IPS DF 6.9 (cell line): ENCODE data around the gene SH3BP5.

Source experiments
- DNase-seq: peaks from one replicate; pipeline ENCODE4 v3.0.0-alpha.2; 2013; ENCODE audit warnings: low read depth, low spot score
- H3K27ac ChIP-seq: one replicate; pipeline ENCODE4 v1.5.1; 2013; ENCODE audit warnings: low read length, control low read depth
- H3K27me3 ChIP-seq: 2 replicates; pipeline ENCODE4 v1.6.1; 2013; ENCODE audit warnings: mild to moderate bottlenecking, low read length; ENCODE audit not compliant: control insufficient read depth, insufficient read depth
- H3K36me3 ChIP-seq: 2 replicates; pipeline ENCODE4 v1.6.1; 2013; ENCODE audit warnings: low read length; ENCODE audit not compliant: control insufficient read depth, insufficient read depth
- H3K4me1 ChIP-seq: 2 replicates; pipeline ENCODE4 v1.6.1; 2013; ENCODE audit warnings: low read length; ENCODE audit not compliant: control insufficient read depth, insufficient read depth
- H3K4me3 ChIP-seq: 2 replicates; pipeline ENCODE4 v1.5.1; 2013; ENCODE audit warnings: mild to moderate bottlenecking, low read length
- H3K9me3 ChIP-seq: 2 replicates; pipeline ENCODE4 v1.6.1; 2013; ENCODE audit warnings: low read length, inconsistent platforms; ENCODE audit not compliant: control insufficient read depth, insufficient read depth
- WGBS: extraction: QIAGEN DNeasy Blood & Tissue Kit; methylation state at CpG from one replicate; pipeline ENCODE4 v1.1.7; 2013; ENCODE audit warnings: mixed read lengths, missing lambda C conversion rate; ENCODE audit not compliant: insufficient read length, insufficient coverage; 5-methylcytosine and 5-hydroxymethylcytosine counted together

The SH3BP5 gene

DNA sequence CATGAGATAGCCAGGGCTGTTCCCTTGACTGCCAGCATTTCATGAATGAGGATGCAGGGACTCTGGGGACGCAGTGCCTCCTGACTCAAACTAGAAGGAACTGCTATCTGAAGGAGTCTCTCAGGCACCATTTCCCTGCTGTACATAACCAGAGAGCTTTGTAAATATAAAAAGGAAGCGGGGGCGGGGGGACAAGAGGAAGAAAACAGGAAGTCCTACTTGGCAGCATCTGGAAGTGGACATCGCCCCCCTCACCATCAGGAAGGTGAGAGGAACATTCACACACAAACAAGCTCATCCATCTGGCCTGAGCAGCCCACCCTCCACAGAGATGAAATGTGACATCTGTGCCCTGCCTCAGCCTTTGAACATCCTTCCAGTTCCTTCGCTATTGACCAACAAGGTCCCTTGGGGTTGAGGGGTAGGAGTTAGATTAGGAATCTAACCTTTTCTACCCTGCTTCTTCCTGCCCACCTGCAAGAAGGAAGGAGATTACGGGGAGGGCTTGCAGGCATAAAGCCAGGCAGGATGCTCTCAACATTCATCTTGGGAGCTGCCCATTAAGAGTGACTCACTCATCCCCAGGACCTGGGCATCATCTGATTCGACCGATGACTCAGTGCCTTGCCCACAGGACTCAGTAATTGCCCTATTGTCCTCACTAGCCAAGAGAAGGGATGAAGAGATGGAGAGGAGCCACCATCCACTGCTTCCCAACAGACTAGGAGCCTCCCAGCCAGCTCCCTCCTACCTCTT lies 31.9 kb downstream of the SH3BP5 start:
- no peak overlapping the region for H3K4me3 ChIP-seq
- H3K4me1 ChIP-seq = no peaks in the 10 kb centered on the region
- H3K27me3 ChIP-seq = no peaks in the 10 kb centered on the region
- no peak overlapping the region for H3K27ac ChIP-seq
- no CpG with 5 or more reads among the region's 8 CpGs for WGBS
- no peak for DNase-seq
- H3K9me3 ChIP-seq = no peaks in the 10 kb centered on the region
- no peaks in the 10 kb centered on the region for H3K36me3 ChIP-seq

DNA sequence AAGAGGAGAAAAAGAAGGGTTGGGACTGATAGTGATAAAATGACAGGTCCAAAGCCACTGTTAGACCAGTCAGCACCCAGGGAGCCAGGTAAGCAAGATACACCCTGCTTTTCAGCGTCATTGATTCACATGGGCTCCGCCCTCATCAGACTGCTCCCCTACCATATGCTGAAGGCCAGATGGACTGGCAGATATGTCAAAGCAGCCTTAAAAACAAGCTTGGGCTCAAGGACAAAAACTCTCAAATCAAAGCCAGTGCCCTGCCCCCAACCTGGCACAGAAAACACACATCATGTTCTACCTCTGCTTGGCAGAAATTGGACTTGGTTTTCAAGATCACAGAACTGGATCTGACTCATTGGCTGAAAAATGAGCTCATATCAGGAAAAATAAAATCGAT lies 33.4 kb downstream of the SH3BP5 start:
- WGBS = no CpG with 5 or more reads among the region's 3 CpGs
- Histone ChIP-seq H3K4me1 (no peaks in the 10 kb centered on the region), H3K36me3 (no peaks in the 10 kb centered on the region)

DNA sequence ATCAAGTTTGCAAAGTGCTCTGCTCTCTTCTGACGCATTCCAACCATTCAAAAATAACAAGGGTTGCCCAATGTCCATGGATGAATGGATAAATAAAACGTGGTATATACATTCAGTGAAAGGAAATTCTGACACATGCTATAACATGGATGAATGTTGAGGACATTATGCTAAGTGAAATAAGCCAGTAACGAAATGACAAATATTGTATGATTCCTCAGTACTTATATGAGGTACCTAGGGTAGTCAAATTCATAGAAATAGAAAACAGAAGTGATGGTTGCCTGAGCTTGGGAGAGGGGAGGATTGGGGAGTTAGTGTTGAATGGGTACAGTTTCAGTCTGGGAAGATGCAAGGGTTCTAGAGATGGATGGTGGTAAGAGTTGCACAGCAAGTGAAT lies 33.9 kb downstream of the SH3BP5 start:
- no peak for DNase-seq
- Histone ChIP-seq H3K9me3 (no peaks in the 10 kb centered on the region), H3K27me3 (no peaks in the 10 kb centered on the region), H3K4me1 (no peaks in the 10 kb centered on the region), H3K36me3 (no peaks in the 10 kb centered on the region), H3K4me3 (no peak overlapping the region), H3K27ac (no peak overlapping the region)
- WGBS = no CpG with 5 or more reads among the region's 3 CpGs

More for the DNA sequence above, 33.4 kb downstream of the SH3BP5 start:
- Histone ChIP-seq H3K9me3 (no peaks in the 10 kb centered on the region), H3K27ac (no peak overlapping the region), H3K27me3 (no peaks in the 10 kb centered on the region), H3K4me3 (no peak overlapping the region)
- no peak for DNase-seq

DNA sequence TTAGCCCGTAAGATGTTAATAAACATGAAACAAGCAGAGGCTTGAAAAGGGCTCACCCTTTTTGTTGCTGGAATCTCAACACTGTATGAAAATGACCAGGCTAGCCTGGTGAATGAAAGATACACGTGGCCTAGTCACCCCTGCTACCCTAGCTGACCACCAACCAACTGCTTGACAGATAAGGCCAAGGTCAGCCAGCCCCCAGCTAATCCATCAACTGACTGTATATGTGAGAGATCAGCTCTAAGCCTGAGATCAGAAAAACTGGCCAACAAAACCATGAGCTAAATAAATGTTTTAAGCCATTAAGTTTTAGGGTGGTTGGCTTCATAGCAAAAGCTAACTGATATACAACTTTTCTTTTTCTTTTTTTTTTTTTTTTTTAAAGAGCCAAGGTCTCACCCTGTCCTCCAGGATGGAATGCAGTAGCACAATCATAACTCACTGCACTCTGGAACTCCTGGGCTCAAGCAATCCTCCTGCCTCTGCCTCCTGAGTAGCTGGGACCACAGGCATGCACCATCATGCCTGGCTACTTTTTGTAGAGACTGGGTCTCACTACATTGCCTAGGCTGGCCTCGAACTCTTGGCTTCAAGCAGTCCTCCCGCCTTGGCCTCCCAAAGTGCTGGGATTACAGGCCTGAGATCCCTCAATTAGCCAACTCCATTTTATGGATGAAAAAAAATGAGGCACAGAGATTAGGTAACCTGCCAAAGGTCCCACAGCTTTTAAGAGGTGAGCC lies 34.6 kb downstream of the SH3BP5 start:
- no peaks in the 10 kb centered on the region for H3K36me3 ChIP-seq
- H3K27me3 ChIP-seq = no peaks in the 10 kb centered on the region
- DNase-seq = no peak
- H3K9me3 ChIP-seq = no peaks in the 10 kb centered on the region
- no peak overlapping the region for H3K4me3 ChIP-seq
- no peak overlapping the region for H3K27ac ChIP-seq
- no CpG with 5 or more reads among the region's 4 CpGs for WGBS
- H3K4me1 ChIP-seq = no peaks in the 10 kb centered on the region

DNA sequence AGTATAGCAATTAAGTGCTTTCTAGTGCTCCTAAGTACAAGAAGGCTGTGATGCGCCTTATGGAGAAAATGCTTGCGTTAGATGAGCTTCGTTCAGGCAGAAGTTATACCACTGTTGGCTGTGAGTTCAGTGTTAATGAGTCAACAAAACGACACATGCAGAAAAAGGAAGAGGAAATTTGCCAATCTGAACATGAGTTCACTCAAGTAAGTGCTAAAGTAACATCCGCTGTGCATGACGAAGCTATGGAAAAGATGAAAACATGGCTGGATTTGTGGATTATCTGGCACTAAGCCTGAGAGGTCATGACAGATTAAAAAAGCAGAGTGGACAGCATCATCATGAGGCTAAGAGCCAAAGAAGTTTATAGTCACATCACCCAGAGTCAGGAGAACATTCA lies 36.9 kb downstream of the SH3BP5 start:
- Histone ChIP-seq H3K27ac (no peak overlapping the region), H3K4me3 (no peak overlapping the region), H3K9me3 (no peaks in the 10 kb centered on the region), H3K27me3 (no peaks in the 10 kb centered on the region), H3K4me1 (0 out of 2 replicates have a peak, but pooled peaks cover 1% of the 10 kb centered on the region), H3K36me3 (no peaks in the 10 kb centered on the region)
- DNase-seq = no peak
- WGBS = no CpG with 5 or more reads among the region's 6 CpGs

DNA sequence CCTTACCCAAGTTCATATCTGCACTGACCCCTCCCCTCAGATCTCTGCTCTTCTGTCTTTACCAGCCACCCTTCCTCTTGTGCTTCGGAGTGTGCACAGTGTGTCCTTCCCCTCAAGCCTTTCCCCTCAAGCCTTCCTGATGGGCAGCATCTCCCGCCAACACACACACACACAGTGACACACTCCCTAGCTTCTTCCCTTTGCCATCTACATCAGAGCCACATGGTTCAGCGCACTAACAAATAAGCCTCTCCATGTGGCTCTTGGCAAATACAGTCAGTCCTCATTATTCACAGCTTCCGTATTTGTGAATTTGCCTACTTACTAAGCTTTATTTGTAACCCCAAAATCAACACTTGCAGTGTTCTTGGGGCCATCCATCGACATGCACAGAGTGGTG lies 37.5 kb downstream of the SH3BP5 start:
- 0 out of 2 replicates have a peak, but pooled peaks cover 1% of the 10 kb centered on the region for H3K4me1 ChIP-seq
- DNase-seq = no peak

DNA sequence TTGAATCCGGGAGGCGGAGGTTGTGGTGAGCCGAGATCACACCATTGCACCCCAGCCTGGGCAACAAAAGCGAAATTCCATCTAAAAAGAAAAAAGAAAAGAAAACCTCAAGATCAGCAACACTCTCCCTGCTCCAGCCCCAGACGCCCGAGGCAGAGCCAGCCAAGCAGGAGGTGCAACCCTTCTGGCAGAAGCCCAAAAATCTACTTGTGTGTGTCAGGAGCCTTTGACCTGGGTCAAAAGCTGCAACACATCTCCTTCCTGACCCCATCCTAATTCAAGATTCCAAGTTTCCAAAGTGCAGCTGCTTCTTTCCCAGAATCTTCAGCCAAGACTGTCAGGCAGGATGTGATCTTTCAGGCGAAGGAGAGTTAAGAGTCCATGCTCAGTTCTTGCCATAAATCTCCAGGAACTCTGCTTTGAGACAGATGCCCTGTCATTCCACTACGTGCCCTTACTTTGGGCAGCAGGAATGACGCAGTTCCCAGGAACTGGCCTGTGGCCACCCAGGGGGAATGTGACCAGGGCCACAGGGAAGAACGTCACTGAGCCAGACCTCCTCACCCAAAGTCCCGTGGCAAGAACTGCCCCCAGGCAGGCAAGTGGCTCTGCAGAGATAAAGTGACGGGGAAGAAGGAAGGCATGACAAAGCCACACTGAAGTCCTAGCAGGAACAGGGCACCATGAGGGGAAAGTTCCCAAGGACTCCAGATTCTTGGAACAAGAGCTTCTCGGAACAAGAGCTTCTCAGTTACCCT lies 39.4 kb downstream of the SH3BP5 start:
- WGBS = no CpG with 5 or more reads among the region's 13 CpGs
- no peaks in the 10 kb centered on the region for H3K9me3 ChIP-seq
- no peak overlapping the region for H3K27ac ChIP-seq
- H3K36me3 ChIP-seq = no peaks in the 10 kb centered on the region
- H3K4me1 ChIP-seq = 0 out of 2 replicates have a peak, but pooled peaks cover 1% of the 10 kb centered on the region
- DNase-seq = no peak
- no peak overlapping the region for H3K4me3 ChIP-seq
- no peaks in the 10 kb centered on the region for H3K27me3 ChIP-seq

More for the DNA sequence above, 37.5 kb downstream of the SH3BP5 start:
- no peak overlapping the region for H3K27ac ChIP-seq
- no peaks in the 10 kb centered on the region for H3K27me3 ChIP-seq
- H3K36me3 ChIP-seq = no peaks in the 10 kb centered on the region
- no CpG with 5 or more reads among the region's 5 CpGs for WGBS
- no peak overlapping the region for H3K4me3 ChIP-seq
- no peaks in the 10 kb centered on the region for H3K9me3 ChIP-seq

DNA sequence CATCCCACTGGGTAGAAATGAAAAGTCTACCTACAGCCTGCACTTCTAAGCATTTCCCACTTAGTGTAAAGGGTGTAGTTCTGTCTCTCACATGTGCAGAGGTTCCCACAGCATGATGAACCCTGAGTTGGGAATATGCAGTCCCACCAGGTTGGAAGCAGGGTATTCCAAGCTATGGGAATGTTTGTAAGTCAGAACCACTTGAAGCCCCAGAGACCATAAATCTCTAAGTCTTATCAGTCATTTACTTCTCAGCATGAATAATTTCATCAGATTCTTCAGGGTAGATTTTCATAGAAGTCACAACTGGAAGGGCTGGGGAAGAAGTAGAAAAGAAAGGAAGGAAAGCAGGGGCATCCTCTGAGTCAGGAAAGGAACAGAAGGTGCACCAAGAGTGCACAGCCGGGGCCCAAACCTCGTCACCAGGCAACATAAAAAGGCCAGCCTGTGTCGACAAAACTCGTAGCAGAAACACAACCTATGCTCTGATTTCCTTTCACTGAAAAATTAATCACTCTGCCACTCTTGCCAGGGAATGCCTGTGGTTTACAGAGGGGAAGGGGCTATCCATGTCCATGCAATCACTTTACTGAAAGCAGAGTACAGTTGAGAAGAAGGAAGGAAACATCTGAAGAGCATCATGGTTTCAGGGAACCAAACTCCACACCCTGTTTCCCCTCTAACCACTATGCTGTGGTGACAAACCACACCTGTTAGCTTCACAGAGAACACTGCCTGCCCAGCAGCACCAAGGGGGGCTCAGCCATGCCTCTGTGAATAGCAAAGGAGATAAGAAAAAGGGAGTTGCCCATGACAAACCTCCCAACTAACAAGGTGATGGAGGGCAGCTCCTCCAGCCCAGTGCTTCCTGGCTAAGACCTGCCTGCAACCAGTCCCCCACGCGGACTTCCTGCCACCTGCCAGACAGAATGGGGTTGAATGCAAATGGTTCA lies 40.5 kb downstream of the SH3BP5 start:
- Histone ChIP-seq H3K9me3 (no peaks in the 10 kb centered on the region), H3K4me3 (no peak overlapping the region), H3K4me1 (0 out of 2 replicates have a peak, but pooled peaks cover 1% of the 10 kb centered on the region), H3K36me3 (no peaks in the 10 kb centered on the region), H3K27me3 (no peaks in the 10 kb centered on the region), H3K27ac (no peak overlapping the region)
- DNase-seq = no peak
- no CpG with 5 or more reads among the region's 6 CpGs for WGBS

DNA sequence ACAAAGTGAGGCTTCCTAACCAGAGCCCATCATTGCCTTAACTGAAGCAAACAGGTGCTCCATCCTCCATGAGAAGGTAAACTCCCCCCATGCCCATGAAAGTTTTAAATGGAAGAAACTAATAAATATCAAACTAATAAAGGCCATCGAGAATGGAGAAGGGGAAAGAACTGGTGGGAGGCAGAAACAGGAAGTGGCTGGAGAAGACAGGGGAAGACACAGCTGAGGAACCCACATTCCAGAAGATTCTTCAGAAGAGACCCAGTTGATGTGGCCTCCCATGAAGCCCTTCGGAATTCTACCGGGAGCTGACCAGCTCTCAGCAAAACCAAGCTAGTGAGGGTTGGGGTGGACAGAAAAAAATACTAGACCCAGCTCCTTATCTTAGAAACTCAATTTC lies 41.6 kb downstream of the SH3BP5 start:
- WGBS = no CpG with 5 or more reads among the region's 3 CpGs
- Histone ChIP-seq H3K4me1 (0 out of 2 replicates have a peak, but pooled peaks cover 1% of the 10 kb centered on the region), H3K9me3 (no peaks in the 10 kb centered on the region), H3K36me3 (no peaks in the 10 kb centered on the region), H3K27ac (no peak overlapping the region), H3K27me3 (no peaks in the 10 kb centered on the region), H3K4me3 (no peak overlapping the region)
- no peak for DNase-seq
